ENCODE data around the gene SPATA18.

DNA sequence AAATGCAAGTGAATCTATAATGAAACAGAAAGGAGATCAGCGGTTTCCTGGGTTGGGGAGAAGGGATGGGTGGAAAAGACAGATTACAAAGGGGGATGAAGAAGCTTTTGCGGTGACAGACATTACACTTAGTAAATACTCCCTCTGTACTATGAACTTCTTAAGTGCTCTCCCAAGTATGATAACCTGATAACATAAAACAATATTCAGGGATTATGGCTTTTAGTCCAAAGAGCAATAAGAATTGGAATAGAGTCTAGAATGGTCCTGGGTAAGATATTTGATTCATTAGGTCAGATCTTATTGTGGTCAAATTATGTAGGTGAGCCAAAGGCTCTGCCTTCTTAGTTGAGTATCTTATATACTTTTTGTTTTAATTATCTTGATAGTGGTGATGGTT lies 40.1 kb upstream of the SPATA18 start:
- TF ChIP-seq EP300 (IDR thresholded peaks at IDR 0.05; ENCODE audit: low read depth in 2 of 2, low read length in 2 of 2) (no peak), EP300 (CRISPR knock-in tag; IDR thresholded peaks at IDR 0.05; ENCODE audit: borderline replicate concordance) (no peak), CEBPG (CRISPR knock-in tag; IDR thresholded peaks at IDR 0.05) (no peak), SP140L (CRISPR knock-in tag; IDR thresholded peaks at IDR 0.05; ENCODE audit: borderline replicate concordance) (no peak), MAFF (IDR thresholded peaks at IDR 0.05; ENCODE audit: low read depth, low read length) (no peak)
- TF ChIP-seq, protein P1, sequence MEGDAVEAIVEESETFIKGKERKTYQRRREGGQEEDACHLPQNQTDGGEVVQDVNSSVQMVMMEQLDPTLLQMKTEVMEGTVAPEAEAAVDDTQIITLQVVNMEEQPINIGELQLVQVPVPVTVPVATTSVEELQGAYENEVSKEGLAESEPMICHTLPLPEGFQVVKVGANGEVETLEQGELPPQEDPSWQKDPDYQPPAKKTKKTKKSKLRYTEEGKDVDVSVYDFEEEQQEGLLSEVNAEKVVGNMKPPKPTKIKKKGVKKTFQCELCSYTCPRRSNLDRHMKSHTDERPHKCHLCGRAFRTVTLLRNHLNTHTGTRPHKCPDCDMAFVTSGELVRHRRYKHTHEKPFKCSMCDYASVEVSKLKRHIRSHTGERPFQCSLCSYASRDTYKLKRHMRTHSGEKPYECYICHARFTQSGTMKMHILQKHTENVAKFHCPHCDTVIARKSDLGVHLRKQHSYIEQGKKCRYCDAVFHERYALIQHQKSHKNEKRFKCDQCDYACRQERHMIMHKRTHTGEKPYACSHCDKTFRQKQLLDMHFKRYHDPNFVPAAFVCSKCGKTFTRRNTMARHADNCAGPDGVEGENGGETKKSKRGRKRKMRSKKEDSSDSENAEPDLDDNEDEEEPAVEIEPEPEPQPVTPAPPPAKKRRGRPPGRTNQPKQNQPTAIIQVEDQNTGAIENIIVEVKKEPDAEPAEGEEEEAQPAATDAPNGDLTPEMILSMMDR (CRISPR knock-in tag; IDR thresholded peaks at IDR 0.05) = no peak
- TF ChIP-seq, protein P2, sequence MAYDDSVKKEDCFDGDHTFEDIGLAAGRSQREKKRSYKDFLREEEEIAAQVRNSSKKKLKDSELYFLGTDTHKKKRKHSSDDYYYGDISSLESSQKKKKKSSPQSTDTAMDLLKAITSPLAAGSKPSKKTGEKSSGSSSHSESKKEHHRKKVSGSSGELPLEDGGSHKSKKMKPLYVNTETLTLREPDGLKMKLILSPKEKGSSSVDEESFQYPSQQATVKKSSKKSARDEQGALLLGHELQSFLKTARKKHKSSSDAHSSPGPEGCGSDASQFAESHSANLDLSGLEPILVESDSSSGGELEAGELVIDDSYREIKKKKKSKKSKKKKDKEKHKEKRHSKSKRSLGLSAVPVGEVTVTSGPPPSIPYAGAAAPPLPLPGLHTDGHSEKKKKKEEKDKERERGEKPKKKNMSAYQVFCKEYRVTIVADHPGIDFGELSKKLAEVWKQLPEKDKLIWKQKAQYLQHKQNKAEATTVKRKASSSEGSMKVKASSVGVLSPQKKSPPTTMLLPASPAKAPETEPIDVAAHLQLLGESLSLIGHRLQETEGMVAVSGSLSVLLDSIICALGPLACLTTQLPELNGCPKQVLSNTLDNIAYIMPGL (CRISPR knock-in tag; IDR thresholded peaks at IDR 0.05; ENCODE audit: borderline replicate concordance in 1 of 2, low read depth in 1 of 2) = no peak

Data from HepG2 (cell line).